Upper lobe of right lung (tissue), 1 donor: ENCODE results near the gene F7. TPM values are rescaled to one million over a fixed set of nuclear protein-coding genes. Genes with fewer than 3 reads are reported as not detected.

Experiments
- ATAC-seq: fragments of 200-7000 bp; cut with Tn5 transposase; one replicate; pipeline ENCODE4 v1.9.1; 2020; ENCODE audit warnings: mild to moderate bottlenecking, moderate library complexity
- DNase-seq: peaks from one replicate; pipeline ENCODE4 v3.0.0-alpha.2; 2020
- H3K27ac ChIP-seq: fragments of 200-600 bp; one replicate; pipeline ENCODE4 v1.8.0; 2022
- H3K27me3 ChIP-seq: fragments of 200-600 bp; one replicate; pipeline ENCODE4 v1.8.0; 2022; ENCODE audit warnings: mild to moderate bottlenecking
- H3K36me3 ChIP-seq: fragments of 200-600 bp; one replicate; pipeline ENCODE4 v1.8.0; 2022
- H3K4me1 ChIP-seq: fragments of 200-600 bp; one replicate; pipeline ENCODE4 v1.8.0; 2022
- H3K4me3 ChIP-seq: fragments of 200-600 bp; one replicate; pipeline ENCODE4 v1.8.0; 2022; ENCODE audit warnings: mild to moderate bottlenecking
- H3K9me3 ChIP-seq: fragments of 200-600 bp; one replicate; pipeline ENCODE4 v1.8.0; 2022
- intact Hi-C: fragments of 100-400 bp; cut with DNase I; formaldehyde crosslinking; loops from one replicate; pipeline ENCODE4 v1.11.0; 2022
- total RNA-seq: library from RNA; stranded (reverse); fragmentation: NEBNext Ultra II Directional; extraction: Animal tissue kit (Norgen Biotek cat#: 25700); gene quantifications from one replicate; pipeline ENCODE4 v1.2.1, GENCODE V29; 2021
- TF ChIP-seq, protein P1 (sequence below): fragments of 200-600 bp; IDR thresholded peaks from one replicate; pipeline ENCODE4 v1.8.0; 2022; ENCODE audit warnings: antibody characterized with exemption
- donor health status: DM: no; HTN: yes; CAD: no; lungs with severe emphysema.

F7 gene
- total RNA-seq, 1 donor from 2014 or later, result 0.61 TPM

DNA sequence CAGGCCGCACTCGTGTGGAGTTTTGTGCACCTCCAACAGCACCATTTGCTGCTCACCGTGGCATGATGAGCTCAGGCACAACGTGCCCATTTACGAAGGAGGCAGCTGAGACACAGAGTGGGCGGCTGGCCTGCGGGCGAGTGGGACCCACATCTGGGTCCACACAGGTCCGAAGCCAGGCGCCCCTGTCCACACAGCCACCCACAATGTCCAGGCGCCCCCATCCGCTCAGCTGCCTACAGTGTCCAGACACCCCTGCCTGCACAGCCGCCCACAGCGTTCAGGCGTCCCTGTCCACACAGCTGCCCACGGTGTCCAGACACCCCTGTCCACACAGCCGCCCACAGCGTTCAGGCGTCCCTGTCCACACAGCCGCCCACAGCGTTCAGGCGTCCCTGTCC lies 42.5 kb upstream of the F7 start:
- TF ChIP-seq, protein P1, sequence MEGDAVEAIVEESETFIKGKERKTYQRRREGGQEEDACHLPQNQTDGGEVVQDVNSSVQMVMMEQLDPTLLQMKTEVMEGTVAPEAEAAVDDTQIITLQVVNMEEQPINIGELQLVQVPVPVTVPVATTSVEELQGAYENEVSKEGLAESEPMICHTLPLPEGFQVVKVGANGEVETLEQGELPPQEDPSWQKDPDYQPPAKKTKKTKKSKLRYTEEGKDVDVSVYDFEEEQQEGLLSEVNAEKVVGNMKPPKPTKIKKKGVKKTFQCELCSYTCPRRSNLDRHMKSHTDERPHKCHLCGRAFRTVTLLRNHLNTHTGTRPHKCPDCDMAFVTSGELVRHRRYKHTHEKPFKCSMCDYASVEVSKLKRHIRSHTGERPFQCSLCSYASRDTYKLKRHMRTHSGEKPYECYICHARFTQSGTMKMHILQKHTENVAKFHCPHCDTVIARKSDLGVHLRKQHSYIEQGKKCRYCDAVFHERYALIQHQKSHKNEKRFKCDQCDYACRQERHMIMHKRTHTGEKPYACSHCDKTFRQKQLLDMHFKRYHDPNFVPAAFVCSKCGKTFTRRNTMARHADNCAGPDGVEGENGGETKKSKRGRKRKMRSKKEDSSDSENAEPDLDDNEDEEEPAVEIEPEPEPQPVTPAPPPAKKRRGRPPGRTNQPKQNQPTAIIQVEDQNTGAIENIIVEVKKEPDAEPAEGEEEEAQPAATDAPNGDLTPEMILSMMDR, result no peak
- Histone ChIP-seq H3K36me3 (no peaks in the 10 kb centered on the region), H3K9me3 (no peaks in the 10 kb centered on the region), H3K4me1 (no peaks in the 10 kb centered on the region), H3K4me3 (no peak overlapping the region), H3K27ac (no peak overlapping the region), H3K27me3 (no peaks in the 10 kb centered on the region)
- DNase-seq (no peak), ATAC-seq (no peak)
- intact Hi-C loops, result no loop called here

DNA sequence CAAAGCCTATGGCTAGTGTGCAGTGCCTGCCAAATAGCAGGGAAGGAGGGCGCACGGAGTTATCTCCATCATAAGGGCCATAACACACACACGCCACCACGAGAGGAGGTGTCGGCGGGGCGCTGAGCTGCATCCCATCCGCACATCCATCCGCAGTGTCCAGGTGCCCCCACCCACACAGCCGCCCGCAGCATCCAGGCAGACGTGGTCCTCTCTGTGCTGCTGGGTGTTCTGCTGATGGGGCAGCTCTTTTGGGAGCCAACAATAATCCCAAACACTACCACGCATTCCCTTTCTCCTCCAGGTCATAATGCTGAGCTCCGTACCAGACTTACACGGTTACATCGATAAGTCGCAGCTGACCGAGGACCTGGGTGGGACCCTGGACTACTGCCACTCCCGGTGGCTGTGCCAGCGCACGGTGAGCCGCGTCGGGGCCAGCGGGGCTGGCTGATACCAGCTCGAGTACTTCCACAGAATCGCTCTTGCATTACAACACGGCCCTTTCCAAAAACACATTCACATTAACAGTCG lies 41.5 kb upstream of the F7 start:
- H3K36me3 ChIP-seq, result no peaks in the 10 kb centered on the region
- no peaks in the 10 kb centered on the region for H3K27me3 ChIP-seq
- peak; percentile 2 for ATAC-seq
- no peak for DNase-seq
- intact Hi-C loops, result no loop called here
- H3K27ac ChIP-seq, result no peak overlapping the region
- no peaks in the 10 kb centered on the region for H3K9me3 ChIP-seq
- H3K4me1 ChIP-seq, result no peaks in the 10 kb centered on the region
- no peak overlapping the region for H3K4me3 ChIP-seq
- TF ChIP-seq, protein P1, result no peak

DNA sequence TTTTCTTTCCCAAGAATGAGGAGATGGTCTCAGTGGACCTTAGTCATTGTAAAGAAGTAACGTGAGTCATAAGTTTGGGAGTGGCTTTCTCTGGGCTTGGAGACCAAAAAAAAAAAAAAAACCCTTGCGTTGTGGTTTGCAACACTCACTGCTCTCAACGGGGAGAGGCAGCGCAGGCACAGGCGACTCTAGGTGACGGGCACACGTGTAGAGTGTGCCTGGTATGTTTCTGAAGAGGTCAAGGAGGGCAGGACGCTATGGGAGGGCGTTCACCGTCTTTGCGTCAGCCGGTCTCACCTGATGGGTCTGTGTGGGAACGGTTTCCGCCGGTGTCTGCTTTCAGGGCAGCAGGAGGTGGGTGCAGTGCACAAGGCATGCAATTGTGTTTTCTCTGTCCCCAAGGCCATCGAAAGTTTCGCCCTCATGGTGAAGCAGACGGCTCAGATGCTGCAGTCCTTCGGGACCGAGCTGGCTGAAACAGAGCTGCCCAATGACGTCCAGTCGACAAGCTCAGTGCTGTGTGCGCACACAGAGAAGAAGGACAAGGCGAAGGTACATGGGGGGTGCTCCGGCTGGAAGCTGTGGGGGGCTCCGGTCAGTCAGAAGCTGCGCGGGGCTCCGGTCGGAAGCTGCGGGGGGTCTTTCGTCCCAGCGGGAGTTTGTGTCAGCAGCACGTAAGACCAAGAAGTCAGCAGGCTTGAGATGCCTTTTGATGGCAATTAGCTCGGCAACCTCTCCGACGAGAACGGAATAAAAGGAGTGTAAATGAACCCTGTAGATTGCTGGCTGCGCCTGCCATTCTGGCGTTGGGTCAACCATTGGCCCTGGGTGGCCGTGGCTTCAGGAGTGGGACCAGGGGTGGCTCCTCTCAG lies 40.8 kb upstream of the F7 start:
- TF ChIP-seq, protein P1, result no peak
- ATAC-seq, result peak; percentile 80
- Histone ChIP-seq H3K9me3 (no peaks in the 10 kb centered on the region), H3K4me1 (no peaks in the 10 kb centered on the region), H3K4me3 (no peak overlapping the region), H3K27ac (no peak overlapping the region), H3K27me3 (no peaks in the 10 kb centered on the region), H3K36me3 (no peaks in the 10 kb centered on the region)
- intact Hi-C loops, result no loop called here
- no peak for DNase-seq

DNA sequence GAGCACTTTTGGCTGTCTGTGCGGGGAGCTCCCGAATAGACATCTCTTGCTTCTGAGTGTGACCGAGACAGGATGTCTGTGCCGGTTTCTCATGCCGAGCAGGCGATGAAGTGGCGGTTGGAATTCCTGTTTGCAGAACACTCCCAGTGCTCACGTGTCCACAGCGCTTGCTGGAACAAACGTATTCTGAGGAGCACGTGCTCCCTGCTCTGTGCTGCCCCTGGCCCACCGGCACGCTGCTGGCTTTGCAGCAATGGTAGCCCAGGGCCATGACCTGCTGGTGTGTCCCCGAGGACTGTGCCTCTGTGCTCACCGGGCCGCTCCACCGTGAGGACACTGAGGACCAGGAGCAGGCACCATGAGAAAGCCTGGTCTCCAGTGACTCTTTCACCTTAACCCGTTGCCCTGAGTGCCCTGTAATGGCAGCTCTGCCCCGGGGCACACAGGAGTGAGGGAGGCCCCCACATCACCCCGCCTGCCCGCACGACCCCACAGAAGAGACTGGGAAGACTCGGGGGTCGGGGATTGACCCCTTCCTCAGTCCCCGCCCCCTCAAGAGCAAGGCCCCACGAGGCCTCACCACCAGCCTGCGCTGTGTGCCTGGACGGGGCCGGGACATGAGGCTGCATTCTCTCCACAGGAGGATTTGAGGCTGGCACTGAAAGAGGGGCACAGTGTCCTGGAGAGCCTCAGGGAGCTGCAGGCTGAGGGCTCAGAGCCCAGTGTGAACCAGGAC lies 40.0 kb upstream of the F7 start:
- intact Hi-C loops, result no loop called here
- ATAC-seq (peak; percentile 66), DNase-seq (no peak)
- Histone ChIP-seq H3K27me3 (no peaks in the 10 kb centered on the region), H3K4me3 (no peak overlapping the region), H3K27ac (no peak overlapping the region), H3K9me3 (no peaks in the 10 kb centered on the region), H3K4me1 (no peaks in the 10 kb centered on the region), H3K36me3 (no peaks in the 10 kb centered on the region)
- TF ChIP-seq, protein P1, result no peak

DNA sequence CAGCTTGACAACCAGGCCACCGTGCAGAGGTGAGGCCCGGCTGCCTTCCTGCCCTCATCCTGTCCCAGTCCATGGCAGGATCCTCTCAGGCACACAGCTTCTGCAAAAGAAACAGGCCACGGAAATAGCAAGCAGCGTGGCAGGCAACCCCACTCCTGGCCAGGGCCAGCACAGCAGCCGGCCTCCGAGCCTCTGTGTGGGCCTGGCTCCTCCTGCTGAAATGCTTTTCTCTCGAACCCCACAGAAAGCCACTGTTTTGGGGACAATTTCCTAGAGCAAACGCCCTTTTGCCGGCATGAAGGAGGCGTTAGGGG lies 39.5 kb upstream of the F7 start:
- H3K27ac ChIP-seq, result no peak overlapping the region
- TF ChIP-seq, protein P1, result no peak
- no peak for DNase-seq
- H3K9me3 ChIP-seq, result no peaks in the 10 kb centered on the region
- no peaks in the 10 kb centered on the region for H3K27me3 ChIP-seq
- H3K4me3 ChIP-seq, result no peak overlapping the region
- no peaks in the 10 kb centered on the region for H3K36me3 ChIP-seq
- no peak for ATAC-seq
- intact Hi-C loops, result no loop called here
- H3K4me1 ChIP-seq, result no peaks in the 10 kb centered on the region
